ENCODE data around the gene LST1. TPM values are rescaled to one million over a fixed set of nuclear protein-coding genes. Genes with fewer than 3 reads are reported as not detected.

The LST1 gene
- total and polyA plus RNA-seq, 2 donors (not counting 1 experiment from before 2014, with no cell fraction given), result 7.4 to 30.5 TPM

- Mint-ChIP-seq H3K27ac (peak overlapping the region; percentile 94), H3K4me1 (peaks cover 82% of the 10 kb centered on the region), H3K27me3 (no peaks in the 10 kb centered on the region), H3K4me3 (peak overlapping the region; percentile 92), H3K9me3 (ENCODE audit: insufficient read depth) (no peaks in the 10 kb centered on the region)
- peaks cover 68% of the 10 kb centered on the region for H3K79me2 ChIP-seq (ENCODE audit: control insufficient read depth, insufficient read depth, low read length)
- H3K4me1 ChIP-seq (ENCODE audit: control insufficient read depth in 2 of 2, insufficient read depth in 2 of 2, low read length in 2 of 2), result peaks cover 80 to 81% of the 10 kb centered on the region in 2 donors
- peak overlapping the region; percentile 54 for H3K9ac ChIP-seq (ENCODE audit: low read length)
- no peak overlapping the region for H2AFZ ChIP-seq (ENCODE audit: insufficient read depth, low read depth, low read length, poor library complexity, severe bottlenecking)
- peak; percentile 83 for DNase-seq
- POLR2A ChIA-PET, result interaction anchor here (0.6 to 42.6 kb wide), 5 partner anchors 9 to 62 kb away, joined by 3 to 1450 read pairs (median 4); partner anchors contain the start of genes LST1, LTA, LTB and NCR3
- peak; percentile 64 for ATAC-seq (ENCODE audit: low read depth)
- peaks cover 0 to 6% of the 10 kb centered on the region in 2 experiments for H3K36me3 ChIP-seq (replicated peaks in 1 of 2; ENCODE audit: control extremely low read depth in 1 of 2, control insufficient read depth in 1 of 2, extremely low read depth in 1 of 2, insufficient read depth in 2 of 2, low read length in 1 of 2)
- H3K27ac ChIP-seq (ENCODE audit: low read length in 2 of 2), result peak overlapping the region; percentile 80 to 87
- H4K20me1 ChIP-seq (ENCODE audit: control insufficient read depth, insufficient read depth, low read length, poor library complexity, severe bottlenecking), result peaks cover 20% of the 10 kb centered on the region
- intact Hi-C loops (cut with micrococcal nuclease), result loop anchor here (1.0 to 2.0 kb wide), 5 partner anchors 8 to 21 kb away; partner anchors contain the start of genes ATP6V1G2, LTA and NFKBIL1
- TF ChIP-seq CTCF (IDR thresholded peaks at IDR 0.05) (no peak), EZH2 (IDR thresholded peaks at IDR 0.05; ENCODE audit: borderline replicate concordance, insufficient read depth, low read depth, low read length, poor library complexity, severe bottlenecking) (no peak)
- CTCF ChIA-PET, result interaction anchor here (0.5 to 29.4 kb wide), 6 partner anchors 9 to 303 kb away, joined by 3 to 2241 read pairs (median 13); partner anchors contain the start of genes DDX39B, LST1, LTB and NCR3
- H3K9me3 ChIP-seq (ENCODE audit: control extremely low read depth in 1 of 3, control insufficient read depth in 2 of 3, insufficient read depth in 1 of 3, low read length in 2 of 3), result no peaks in the 10 kb centered on the region
- no peaks in the 10 kb centered on the region for H3K27me3 ChIP-seq (replicated peaks in 1 of 4; ENCODE audit: control extremely low read depth in 1 of 4, control insufficient read depth in 3 of 4, insufficient read depth in 4 of 4, low read length in 3 of 4)
- peak overlapping the region; percentile 4 to 61 (median 45) for H3K4me3 ChIP-seq (ENCODE audit: control extremely low read depth in 1 of 5, extremely low read depth in 1 of 5, insufficient read depth in 1 of 5, low read depth in 2 of 5, low read length in 4 of 5)
- H3K4me2 ChIP-seq (replicated peaks; ENCODE audit: low read depth, low read length, poor library complexity, severe bottlenecking), result peak overlapping the region; percentile 92
- 1% methylated on average over 7 of the region's 7 CpGs for WGBS (ENCODE audit: insufficient coverage)
These were observed 25.9 kb upstream of the LST1 start for GRCh38 chr6:31559958-31560696.

GRCh38 chr6:31560697-31561058 lies 25.4 kb upstream of the LST1 start:
- Histone ChIP-seq H3K79me2 (ENCODE audit: control insufficient read depth, insufficient read depth, low read length) (peaks cover 72% of the 10 kb centered on the region), H3K36me3 (replicated peaks in 1 of 2; ENCODE audit: control extremely low read depth in 1 of 2, control insufficient read depth in 1 of 2, extremely low read depth in 1 of 2, insufficient read depth in 2 of 2, low read length in 1 of 2) (peaks cover 0 to 7% of the 10 kb centered on the region in 2 experiments), H3K27me3 (replicated peaks in 1 of 4; ENCODE audit: control extremely low read depth in 1 of 4, control insufficient read depth in 3 of 4, insufficient read depth in 4 of 4, low read length in 3 of 4) (no peaks in the 10 kb centered on the region), H3K27ac (ENCODE audit: low read length in 2 of 2) (peak overlapping the region; percentile 80 to 87), H4K20me1 (ENCODE audit: control insufficient read depth, insufficient read depth, low read length, poor library complexity, severe bottlenecking) (peaks cover 20% of the 10 kb centered on the region), H3K4me2 (replicated peaks; ENCODE audit: low read depth, low read length, poor library complexity, severe bottlenecking) (peak overlapping the region; percentile 92), H3K4me3 (ENCODE audit: control extremely low read depth in 1 of 5, extremely low read depth in 1 of 5, insufficient read depth in 1 of 5, low read depth in 2 of 5, low read length in 4 of 5) (peak overlapping the region in 4 of 5 experiments; percentile 2 to 61 (median 42)), H3K4me1 (ENCODE audit: control insufficient read depth in 2 of 2, insufficient read depth in 2 of 2, low read length in 2 of 2) (peaks cover 79 to 81% of the 10 kb centered on the region in 2 donors), H3K9ac (ENCODE audit: low read length) (peak overlapping the region; percentile 54), H3K9me3 (ENCODE audit: control extremely low read depth in 1 of 3, control insufficient read depth in 2 of 3, insufficient read depth in 1 of 3, low read length in 2 of 3) (no peaks in the 10 kb centered on the region), H2AFZ (ENCODE audit: insufficient read depth, low read depth, low read length, poor library complexity, severe bottlenecking) (no peak overlapping the region)
- intact Hi-C loops (cut with micrococcal nuclease), result loop anchor here (1.0 to 2.0 kb wide), 4 partner anchors 8 to 14 kb away; partner anchors contain the start of genes ATP6V1G2, LTA and NFKBIL1
- ATAC-seq (ENCODE audit: low read depth), result no peak
- DNase-seq, result no peak
- Mint-ChIP-seq H3K4me1 (peaks cover 86% of the 10 kb centered on the region), H3K27ac (peak overlapping the region; percentile 94), H3K9me3 (ENCODE audit: insufficient read depth) (no peaks in the 10 kb centered on the region), H3K27me3 (no peaks in the 10 kb centered on the region), H3K4me3 (peak overlapping the region; percentile 92)
- TF ChIP-seq CTCF (IDR thresholded peaks at IDR 0.05), result no peak
- TF ChIP-seq EZH2 (IDR thresholded peaks at IDR 0.05; ENCODE audit: borderline replicate concordance, insufficient read depth, low read depth, low read length, poor library complexity, severe bottlenecking), result no peak
- CTCF ChIA-PET, result interaction anchor here (1.3 to 29.4 kb wide), 4 partner anchors 9 to 30 kb away, joined by 4 to 2241 read pairs (median 28); partner anchors contain the start of genes DDX39B, LST1, LTB and NCR3
- POLR2A ChIA-PET, result interaction anchor here (1.2 to 42.6 kb wide), 2 partner anchors 14 to 24 kb away, joined by 3 to 1450 read pairs; partner anchors contain the start of genes LST1, LTA, LTB and NCR3

All from B cell (primary cell).